ENCODE results near the gene CACNA1E.
"Not testable (repeated sequence)": the region's sequence is repeated elsewhere in the genome, so short reads cannot be mapped to it uniquely, and the experiment has no call there.

The CACNA1E gene

DNA sequence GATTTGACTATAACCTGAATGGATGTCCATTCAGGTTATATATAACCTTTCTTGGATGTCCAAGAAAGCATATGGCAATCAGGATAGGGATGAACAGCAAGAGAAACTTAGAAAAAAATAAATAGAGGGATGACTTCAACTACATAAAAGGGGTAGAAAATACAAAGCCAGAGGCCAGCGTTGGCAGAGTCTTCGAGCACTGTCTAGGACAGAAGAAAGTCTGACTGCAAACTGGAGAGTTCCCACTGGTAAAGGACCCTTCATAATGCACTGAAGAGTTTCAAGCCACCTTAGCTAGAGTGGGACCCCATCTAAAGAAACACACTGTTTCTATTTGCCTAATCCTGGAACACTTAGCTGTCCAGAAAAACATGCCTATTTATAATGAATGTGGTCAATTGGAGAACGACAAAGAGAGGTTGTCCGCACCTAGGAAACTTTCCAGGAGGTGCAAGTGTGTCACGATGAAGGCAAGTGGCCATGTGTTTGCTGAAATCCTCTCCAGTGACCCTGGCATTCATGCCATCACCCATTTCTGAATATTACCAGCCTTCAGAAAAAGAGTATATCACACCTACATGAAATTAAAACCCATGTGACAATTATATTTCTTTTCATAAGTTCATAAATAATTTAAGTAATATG lies 362.8 kb downstream of the CACNA1E start:
- no peak for DNase-seq

DNA sequence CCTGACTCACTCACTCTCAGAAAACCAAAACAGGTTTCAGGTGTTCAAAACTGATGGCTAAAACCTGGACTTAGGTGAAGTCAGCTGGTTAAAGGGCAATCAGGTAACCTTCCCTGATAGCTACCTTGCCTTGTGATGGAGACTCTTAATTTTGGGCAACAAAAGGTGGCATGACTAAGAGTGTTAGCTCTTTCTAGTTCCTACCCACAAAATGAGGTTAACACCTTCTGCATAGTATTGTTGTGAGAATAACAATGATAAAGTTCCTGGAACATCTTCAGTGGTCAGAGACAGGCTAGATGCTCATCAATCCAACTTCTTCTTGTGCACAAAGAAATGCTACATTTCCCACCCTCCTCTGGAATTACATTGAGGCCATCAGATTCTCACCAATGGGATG lies 363.4 kb downstream of the CACNA1E start:
- no peak for DNase-seq

DNA sequence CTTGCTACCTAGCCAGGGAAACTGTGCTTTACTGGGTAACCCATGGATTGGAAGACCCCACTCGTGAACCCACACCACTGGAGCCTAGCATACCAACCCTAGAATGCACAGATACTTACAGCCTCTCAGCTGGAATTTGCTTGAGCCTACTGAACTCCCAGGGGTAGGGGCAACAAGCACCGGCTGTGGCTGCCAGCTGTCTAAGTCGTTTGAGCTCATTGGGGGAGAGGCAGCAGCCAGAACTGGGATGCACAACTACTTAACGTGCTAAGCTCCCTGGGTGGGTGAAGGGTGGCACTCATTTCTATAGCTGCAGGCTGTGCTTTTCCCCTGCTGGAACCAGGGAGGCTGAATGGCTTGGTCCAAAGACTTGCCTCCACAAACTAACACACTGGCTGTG lies 365.8 kb downstream of the CACNA1E start:
- no peak for DNase-seq

DNA sequence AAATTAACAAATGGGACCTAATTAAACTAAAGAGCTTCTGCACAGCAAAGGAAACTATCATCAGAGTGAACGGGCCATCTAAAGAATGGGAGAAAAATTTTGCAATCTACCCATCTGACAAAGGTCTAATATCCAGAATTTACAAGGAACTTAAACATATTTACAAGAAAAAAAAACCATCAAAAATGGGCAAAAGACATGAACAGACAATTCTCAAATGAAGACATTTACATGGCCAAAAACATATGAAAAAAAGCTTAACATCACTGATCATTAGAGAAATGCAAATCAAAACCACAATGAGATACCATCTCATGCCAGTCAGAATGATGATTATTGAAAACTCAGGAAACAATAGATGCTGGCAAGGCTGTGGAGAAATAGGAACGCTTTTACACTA lies 370.9 kb downstream of the CACNA1E start:
- not testable (repeated sequence) for DNase-seq

DNA sequence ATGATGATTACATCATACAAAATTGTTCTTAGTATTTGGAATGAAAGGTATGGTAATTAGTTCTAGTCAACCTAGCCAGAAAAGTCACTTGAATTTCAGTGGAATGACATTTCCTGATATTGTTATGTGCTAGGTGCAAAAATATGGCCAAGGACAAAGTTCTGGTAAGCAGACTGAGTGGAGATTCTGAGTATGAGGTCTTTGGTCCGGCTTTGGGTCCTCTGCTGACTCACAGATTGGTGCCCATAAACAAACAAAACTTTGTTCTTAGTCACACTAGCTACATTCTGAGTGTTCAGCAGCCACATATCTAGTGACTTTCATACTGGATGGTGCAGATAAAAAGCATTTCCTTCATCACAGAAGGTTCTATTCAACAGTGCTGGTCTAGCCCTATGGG lies 372.1 kb downstream of the CACNA1E start:
- DNase-seq: no peak
